ENCODE results near the gene MAPK6. TPM values are rescaled to one million over a fixed set of nuclear protein-coding genes. Genes with fewer than 3 reads are reported as not detected.

Gene MAPK6
- polyA plus RNA-seq, 1 donor from 2014 or later, result 140 TPM

DNA sequence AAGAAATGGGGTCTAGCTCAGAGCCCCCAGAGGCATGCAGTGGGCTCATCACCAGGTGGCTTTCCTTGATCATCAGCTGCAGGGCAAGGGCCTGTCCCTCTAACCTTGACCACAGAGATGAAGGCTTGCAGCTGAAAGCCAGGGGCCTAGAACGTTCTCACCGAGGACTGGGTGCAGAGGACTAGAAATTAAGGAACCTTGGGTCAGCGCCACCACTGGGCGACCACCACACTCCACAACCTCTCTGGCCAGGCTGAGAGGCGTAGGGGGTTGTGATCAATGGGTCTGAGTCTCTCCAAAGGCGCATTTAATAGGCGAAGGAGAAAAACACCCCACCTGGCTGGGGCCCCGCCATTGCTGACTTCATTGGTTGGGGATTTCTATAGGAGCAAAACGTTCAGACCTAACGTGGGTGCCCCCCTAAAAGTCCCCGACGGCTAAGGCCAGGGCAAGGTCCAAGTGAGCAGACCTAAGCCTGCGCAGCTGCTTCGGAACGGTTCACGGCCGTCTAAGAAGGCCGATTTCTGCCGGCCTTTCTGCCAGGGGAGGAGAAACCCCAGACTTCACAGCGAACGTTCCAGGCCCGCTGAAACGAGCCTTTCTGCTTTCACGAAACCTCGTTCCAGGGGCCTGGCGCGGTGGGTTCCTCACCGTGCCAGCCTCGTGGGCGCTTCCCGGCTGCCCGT, 92.6 kb downstream of the MAPK6 start:
- H3F3A ChIP-seq (ENCODE audit: insufficient read depth, low read length, poor library complexity, severe bottlenecking), result no peaks in the 10 kb centered on the region
- no peaks in the 10 kb centered on the region for H3K9me3 ChIP-seq (ENCODE audit: low read length)
- H3K9me2 ChIP-seq (ENCODE audit: insufficient read depth, low read length), result no peaks in the 10 kb centered on the region
- H3K27me3 ChIP-seq (ENCODE audit: insufficient read depth, low read depth, low read length), result no peaks in the 10 kb centered on the region
- no peak overlapping the region for H3K4me2 ChIP-seq (ENCODE audit: low read length)
- TF ChIP-seq EZH2 (IDR thresholded peaks at IDR 0.05; ENCODE audit: borderline replicate concordance, insufficient read depth, low read length, poor library complexity, severe bottlenecking), result no peak
- TF ChIP-seq EP300 (conservative IDR thresholded peaks at IDR 0.05; ENCODE audit: poor library complexity, severe bottlenecking), result no peak
- no peak for TF ChIP-seq SMC3 (conservative IDR thresholded peaks at IDR 0.05; ENCODE audit: poor library complexity)
- TF ChIP-seq TAF1 (IDR thresholded peaks at IDR 0.05; ENCODE audit: low read depth), result no peak
- no peak for TF ChIP-seq RAD21 (conservative IDR thresholded peaks at IDR 0.05)
- TF ChIP-seq, protein P1, sequence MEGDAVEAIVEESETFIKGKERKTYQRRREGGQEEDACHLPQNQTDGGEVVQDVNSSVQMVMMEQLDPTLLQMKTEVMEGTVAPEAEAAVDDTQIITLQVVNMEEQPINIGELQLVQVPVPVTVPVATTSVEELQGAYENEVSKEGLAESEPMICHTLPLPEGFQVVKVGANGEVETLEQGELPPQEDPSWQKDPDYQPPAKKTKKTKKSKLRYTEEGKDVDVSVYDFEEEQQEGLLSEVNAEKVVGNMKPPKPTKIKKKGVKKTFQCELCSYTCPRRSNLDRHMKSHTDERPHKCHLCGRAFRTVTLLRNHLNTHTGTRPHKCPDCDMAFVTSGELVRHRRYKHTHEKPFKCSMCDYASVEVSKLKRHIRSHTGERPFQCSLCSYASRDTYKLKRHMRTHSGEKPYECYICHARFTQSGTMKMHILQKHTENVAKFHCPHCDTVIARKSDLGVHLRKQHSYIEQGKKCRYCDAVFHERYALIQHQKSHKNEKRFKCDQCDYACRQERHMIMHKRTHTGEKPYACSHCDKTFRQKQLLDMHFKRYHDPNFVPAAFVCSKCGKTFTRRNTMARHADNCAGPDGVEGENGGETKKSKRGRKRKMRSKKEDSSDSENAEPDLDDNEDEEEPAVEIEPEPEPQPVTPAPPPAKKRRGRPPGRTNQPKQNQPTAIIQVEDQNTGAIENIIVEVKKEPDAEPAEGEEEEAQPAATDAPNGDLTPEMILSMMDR (IDR thresholded peaks at IDR 0.05; ENCODE audit: poor library complexity, severe bottlenecking), result no peak
- TF ChIP-seq, protein P2, sequence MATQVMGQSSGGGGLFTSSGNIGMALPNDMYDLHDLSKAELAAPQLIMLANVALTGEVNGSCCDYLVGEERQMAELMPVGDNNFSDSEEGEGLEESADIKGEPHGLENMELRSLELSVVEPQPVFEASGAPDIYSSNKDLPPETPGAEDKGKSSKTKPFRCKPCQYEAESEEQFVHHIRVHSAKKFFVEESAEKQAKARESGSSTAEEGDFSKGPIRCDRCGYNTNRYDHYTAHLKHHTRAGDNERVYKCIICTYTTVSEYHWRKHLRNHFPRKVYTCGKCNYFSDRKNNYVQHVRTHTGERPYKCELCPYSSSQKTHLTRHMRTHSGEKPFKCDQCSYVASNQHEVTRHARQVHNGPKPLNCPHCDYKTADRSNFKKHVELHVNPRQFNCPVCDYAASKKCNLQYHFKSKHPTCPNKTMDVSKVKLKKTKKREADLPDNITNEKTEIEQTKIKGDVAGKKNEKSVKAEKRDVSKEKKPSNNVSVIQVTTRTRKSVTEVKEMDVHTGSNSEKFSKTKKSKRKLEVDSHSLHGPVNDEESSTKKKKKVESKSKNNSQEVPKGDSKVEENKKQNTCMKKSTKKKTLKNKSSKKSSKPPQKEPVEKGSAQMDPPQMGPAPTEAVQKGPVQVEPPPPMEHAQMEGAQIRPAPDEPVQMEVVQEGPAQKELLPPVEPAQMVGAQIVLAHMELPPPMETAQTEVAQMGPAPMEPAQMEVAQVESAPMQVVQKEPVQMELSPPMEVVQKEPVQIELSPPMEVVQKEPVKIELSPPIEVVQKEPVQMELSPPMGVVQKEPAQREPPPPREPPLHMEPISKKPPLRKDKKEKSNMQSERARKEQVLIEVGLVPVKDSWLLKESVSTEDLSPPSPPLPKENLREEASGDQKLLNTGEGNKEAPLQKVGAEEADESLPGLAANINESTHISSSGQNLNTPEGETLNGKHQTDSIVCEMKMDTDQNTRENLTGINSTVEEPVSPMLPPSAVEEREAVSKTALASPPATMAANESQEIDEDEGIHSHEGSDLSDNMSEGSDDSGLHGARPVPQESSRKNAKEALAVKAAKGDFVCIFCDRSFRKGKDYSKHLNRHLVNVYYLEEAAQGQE (IDR thresholded peaks at IDR 0.05; ENCODE audit: borderline replicate concordance), result no peak
- TF ChIP-seq MXI1 (conservative IDR thresholded peaks at IDR 0.05; ENCODE audit: poor library complexity, severe bottlenecking), result no peak
- no peak for TF ChIP-seq POLR2AphosphoS5 (IDR thresholded peaks at IDR 0.05)
- no peak overlapping the region for H3K27ac ChIP-seq (ENCODE audit: low read length)
- H3K9ac ChIP-seq (ENCODE audit: low read length), result no peak overlapping the region
- no peaks in the 10 kb centered on the region for H3K36me3 ChIP-seq (ENCODE audit: insufficient read depth, low read length)
- H2AFZ ChIP-seq (ENCODE audit: low read depth, low read length), result no peak overlapping the region
- H3K4me3 ChIP-seq (ENCODE audit: low read length), result no peak overlapping the region
- H3K79me2 ChIP-seq (replicated peaks; ENCODE audit: insufficient read depth, low read length), result no peaks in the 10 kb centered on the region
- no peaks in the 10 kb centered on the region for H4K20me1 ChIP-seq (ENCODE audit: insufficient read depth)

- H3K4me2 ChIP-seq (ENCODE audit: low read length), result no peak overlapping the region
- H3K9ac ChIP-seq (ENCODE audit: low read length), result no peak overlapping the region
- H3K27ac ChIP-seq (ENCODE audit: low read length), result no peak overlapping the region
Measured at GRCh38 chr15:52112203-52112750, 93.3 kb downstream of the MAPK6 start.

More at GRCh38 chr15:52112203-52112750, 93.3 kb downstream of the MAPK6 start:
- TF ChIP-seq, protein P2 (IDR thresholded peaks at IDR 0.05; ENCODE audit: borderline replicate concordance), result no peak
- TF ChIP-seq EZH2 (IDR thresholded peaks at IDR 0.05; ENCODE audit: borderline replicate concordance, insufficient read depth, low read length, poor library complexity, severe bottlenecking) (no peak), TAF1 (IDR thresholded peaks at IDR 0.05; ENCODE audit: low read depth) (no peak), EP300 (conservative IDR thresholded peaks at IDR 0.05; ENCODE audit: poor library complexity, severe bottlenecking) (no peak), RAD21 (conservative IDR thresholded peaks at IDR 0.05) (no peak), POLR2AphosphoS5 (IDR thresholded peaks at IDR 0.05) (no peak), MXI1 (conservative IDR thresholded peaks at IDR 0.05; ENCODE audit: poor library complexity, severe bottlenecking) (no peak), SMC3 (conservative IDR thresholded peaks at IDR 0.05; ENCODE audit: poor library complexity) (no peak)
- TF ChIP-seq, protein P1 (IDR thresholded peaks at IDR 0.05; ENCODE audit: poor library complexity, severe bottlenecking), result no peak
- Histone ChIP-seq H3F3A (ENCODE audit: insufficient read depth, low read length, poor library complexity, severe bottlenecking) (no peaks in the 10 kb centered on the region), H3K9me2 (ENCODE audit: insufficient read depth, low read length) (no peaks in the 10 kb centered on the region), H4K20me1 (ENCODE audit: insufficient read depth) (no peaks in the 10 kb centered on the region), H3K27me3 (ENCODE audit: insufficient read depth, low read depth, low read length) (no peaks in the 10 kb centered on the region), H2AFZ (ENCODE audit: low read depth, low read length) (no peak overlapping the region), H3K4me3 (ENCODE audit: low read length) (no peak overlapping the region), H3K79me2 (replicated peaks; ENCODE audit: insufficient read depth, low read length) (no peaks in the 10 kb centered on the region), H3K36me3 (ENCODE audit: insufficient read depth, low read length) (no peaks in the 10 kb centered on the region), H3K9me3 (ENCODE audit: low read length) (no peaks in the 10 kb centered on the region)

Measured in neural cell (in vitro differentiated cells).